PC-3 (cell line): ENCODE results near the gene PFKFB2. TPM values are rescaled to one million over a fixed set of nuclear protein-coding genes. Genes with fewer than 3 reads are reported as not detected.
A peak's percentile ranks its signal among the peaks of the same experiment; 100 is the strongest.

Experiments
- ATAC-seq: fragments of 200-7000 bp; cut with Tn5 transposase; 2 replicates; pipeline ENCODE4 v1.9.1; 2020; ENCODE audit warnings: mild to moderate bottlenecking, moderate library complexity
- BruUV-seq: library from RNA; stranded (reverse); fragments of 400-500 nt; replicated peaks from 2 replicates; lab custom pipeline; 2021; lab: Mats Ljungman, UMichigan
- CTCF ChIA-PET: fragments of 300-600 bp; sonication (Branson Sonifier 250); formaldehyde crosslinking; loops from one replicate; lab custom pipeline; 2022; ENCODE audit warnings: antibody characterized with exemption; lab: Charles Lee
- POLR2A ChIA-PET: fragments of 300-600 bp; sonication (Branson Sonifier 250); formaldehyde crosslinking; loops from one replicate; lab custom pipeline; 2022; ENCODE audit warnings: antibody characterized with exemption; ENCODE audit not compliant: unreplicated experiment; lab: Charles Lee
- DNase-seq: peaks from one replicate; pipeline ENCODE4 v3.0.0-alpha.2; 2015
- H2AFZ ChIP-seq: fragments of 300-600 bp; sonication (generic); 2 replicates; pipeline ENCODE4 v1.6.0; 2016; ENCODE audit warnings: antibody characterized with exemption, low read length
- H3F3A ChIP-seq: fragments of 300-600 bp; sonication (generic); one replicate; pipeline ENCODE4 v1.6.0; 2017; ENCODE audit warnings: antibody characterized with exemption, low read length, control low read depth, mild to moderate bottlenecking; ENCODE audit not compliant: unreplicated experiment
- H3K27ac ChIP-seq: fragments of 300-600 bp; sonication (generic); 2 replicates; pipeline ENCODE4 v1.5.1; 2016; ENCODE audit warnings: mild to moderate bottlenecking, low read length
- H3K27me3 ChIP-seq: fragments of 300-600 bp; sonication (generic); 2 replicates; pipeline ENCODE4 v1.6.1; 2016; ENCODE audit warnings: low read length, mixed read lengths
- H3K36me3 ChIP-seq: fragments of 300-600 bp; sonication (generic); 2 replicates; pipeline ENCODE4 v1.6.1; 2016; ENCODE audit warnings: low read depth, mixed run types, low read length, mixed read lengths
- H3K4me1 ChIP-seq: fragments of 300-600 bp; sonication (generic); 2 replicates; pipeline ENCODE4 v1.5.1; 2016; ENCODE audit warnings: low read length; ENCODE audit not compliant: insufficient read depth
- H3K4me2 ChIP-seq: fragments of 300-600 bp; sonication (generic); 2 replicates; pipeline ENCODE4 v1.6.0; 2016; ENCODE audit warnings: low read length
- H3K4me3 ChIP-seq: fragments of 300-600 bp; sonication (generic); 2 replicates; pipeline ENCODE4 v1.5.1; 2016; ENCODE audit warnings: mild to moderate bottlenecking, low read length, mixed read lengths
- H3K79me2 ChIP-seq: fragments of 300-600 bp; sonication (generic); 2 replicates; pipeline ENCODE4 v1.6.1; 2017; ENCODE audit warnings: low read length, mixed read lengths
- H3K9ac ChIP-seq: fragments of 300-600 bp; sonication (generic); 2 replicates; pipeline ENCODE4 v1.6.0; 2016; ENCODE audit warnings: mild to moderate bottlenecking, low read length
- H3K9me2 ChIP-seq: fragments of 300-600 bp; sonication (generic); replicated peaks from 2 replicates; pipeline ENCODE4 v1.6.1; 2016; ENCODE audit warnings: mixed run types, low read length, mixed read lengths
- H3K9me3 ChIP-seq: fragments of 300-600 bp; sonication (generic); 2 replicates; pipeline ENCODE4 v1.6.1; 2016; ENCODE audit warnings: low read length, mixed read lengths
- H4K20me1 ChIP-seq: fragments of 300-600 bp; sonication (generic); 2 replicates; pipeline ENCODE4 v1.6.1; 2016; ENCODE audit warnings: low read length, mixed read lengths
- EZH2 ChIP-seq: fragments of 300-600 bp; sonication (generic); IDR thresholded peaks from one replicate; pipeline ENCODE4 v1.6.1; 2017; ENCODE audit warnings: antibody characterized with exemption, mild to moderate bottlenecking, low read length; ENCODE audit not compliant: unreplicated experiment
- EZH2phosphoT487 ChIP-seq: fragments of 300-600 bp; sonication (generic); IDR thresholded peaks from 2 replicates; pipeline ENCODE4 v1.6.1; 2018; ENCODE audit warnings: mild to moderate bottlenecking, antibody characterized with exemption, low read length, borderline replicate concordance
- intact Hi-C: fragments of 100-400 bp; cut with micrococcal nuclease; formaldehyde crosslinking; loops from 2 replicates; pipeline ENCODE4 v1.9.0; 2023
- total RNA-seq: library from RNA; depleted of rRNA; stranded (reverse); fragments of >200 nt; gene quantifications from 2 replicates; pipeline ENCODE4 v1.2.3, GENCODE V29; 2014
- TF ChIP-seq, protein P1 (sequence below): fragments of 300-600 bp; sonication (generic); conservative IDR thresholded peaks from 2 replicates; pipeline ENCODE4 v1.5.1; 2017; ENCODE audit warnings: antibody characterized with exemption, low read depth, mild to moderate bottlenecking, low read length

Gene PFKFB2
- total RNA-seq, 1 experiment from 2014 or later: 48.6 TPM

GRCh38 chr1:207093944-207094343 lies 40.9 kb downstream of the PFKFB2 start:
- Histone ChIP-seq H3K9me2 (no peaks in the 10 kb centered on the region), H3K27me3 (0 out of 2 replicates have a peak, but pooled peaks cover 12% of the 10 kb centered on the region), H3K79me2 (no peaks in the 10 kb centered on the region), H3K4me1 (peaks cover 9% of the 10 kb centered on the region), H2AFZ (no peak overlapping the region), H3K4me2 (no peak overlapping the region), H3K27ac (no peak overlapping the region), H3K9ac (no peak overlapping the region), H3F3A (no peaks in the 10 kb centered on the region), H3K9me3 (no peaks in the 10 kb centered on the region), H4K20me1 (no peaks in the 10 kb centered on the region), H3K4me3 (no peak overlapping the region), H3K36me3 (no peaks in the 10 kb centered on the region)
- TF ChIP-seq EZH2 (no peak), EZH2phosphoT487 (no peak)
- TF ChIP-seq, protein P1, sequence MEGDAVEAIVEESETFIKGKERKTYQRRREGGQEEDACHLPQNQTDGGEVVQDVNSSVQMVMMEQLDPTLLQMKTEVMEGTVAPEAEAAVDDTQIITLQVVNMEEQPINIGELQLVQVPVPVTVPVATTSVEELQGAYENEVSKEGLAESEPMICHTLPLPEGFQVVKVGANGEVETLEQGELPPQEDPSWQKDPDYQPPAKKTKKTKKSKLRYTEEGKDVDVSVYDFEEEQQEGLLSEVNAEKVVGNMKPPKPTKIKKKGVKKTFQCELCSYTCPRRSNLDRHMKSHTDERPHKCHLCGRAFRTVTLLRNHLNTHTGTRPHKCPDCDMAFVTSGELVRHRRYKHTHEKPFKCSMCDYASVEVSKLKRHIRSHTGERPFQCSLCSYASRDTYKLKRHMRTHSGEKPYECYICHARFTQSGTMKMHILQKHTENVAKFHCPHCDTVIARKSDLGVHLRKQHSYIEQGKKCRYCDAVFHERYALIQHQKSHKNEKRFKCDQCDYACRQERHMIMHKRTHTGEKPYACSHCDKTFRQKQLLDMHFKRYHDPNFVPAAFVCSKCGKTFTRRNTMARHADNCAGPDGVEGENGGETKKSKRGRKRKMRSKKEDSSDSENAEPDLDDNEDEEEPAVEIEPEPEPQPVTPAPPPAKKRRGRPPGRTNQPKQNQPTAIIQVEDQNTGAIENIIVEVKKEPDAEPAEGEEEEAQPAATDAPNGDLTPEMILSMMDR: no peak
- no peak for ATAC-seq
- intact Hi-C loops: loop anchor here (5.0 kb wide), 1 partner anchor 68 kb away; no protein-coding TSS in a partner anchor
- no TSS peak for BruUV-seq
- DNase-seq: no peak
- ChIA-PET CTCF (no interaction called here), POLR2A (interaction anchor here (0.6 kb wide), 1 partner anchor 227 kb away, joined by 9 read pairs; no protein-coding TSS in a partner anchor)

DNA sequence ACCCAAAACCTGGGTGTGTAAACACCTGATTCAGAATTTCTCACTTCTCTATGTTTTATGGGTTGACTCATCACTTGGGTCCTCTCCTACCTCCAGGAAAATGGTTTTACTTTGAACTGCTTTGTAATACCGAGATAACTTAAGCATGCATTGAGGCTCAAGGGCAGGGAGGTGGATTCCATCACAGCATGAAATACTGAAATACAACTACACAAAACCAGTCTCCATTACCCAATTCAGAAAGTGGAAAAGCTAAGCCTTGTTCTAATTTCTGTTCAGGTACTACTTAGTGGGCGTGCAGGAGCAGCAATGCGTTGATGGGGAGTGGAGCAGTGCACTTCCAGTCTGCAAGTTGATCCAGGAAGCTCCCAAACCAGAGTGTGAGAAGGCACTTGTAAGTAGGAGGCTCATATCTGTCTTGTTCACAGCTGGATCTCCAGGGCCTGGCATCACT lies 44.8 kb downstream of the PFKFB2 start:
- no peaks in the 10 kb centered on the region for H3K9me2 ChIP-seq
- H3K4me2 ChIP-seq: peak overlapping the region; percentile 14; the same call in 1 of the 2 replicates
- H2AFZ ChIP-seq: no peak overlapping the region
- no peak overlapping the region for H3K27ac ChIP-seq
- no TSS peak for BruUV-seq
- H3F3A ChIP-seq: no peaks in the 10 kb centered on the region
- no peaks in the 10 kb centered on the region for H3K36me3 ChIP-seq
- peaks cover 9% of the 10 kb centered on the region for H3K4me1 ChIP-seq
- DNase-seq: peak; percentile 89
- H3K27me3 ChIP-seq: peaks cover 12% of the 10 kb centered on the region
- CTCF ChIA-PET: no interaction called here
- ATAC-seq: peak; percentile 93
- no peaks in the 10 kb centered on the region for H3K9me3 ChIP-seq
- H3K79me2 ChIP-seq: no peaks in the 10 kb centered on the region
- TF ChIP-seq, protein P1: no peak
- TF ChIP-seq EZH2: no peak
- no peak for TF ChIP-seq EZH2phosphoT487
- H3K9ac ChIP-seq: no peak overlapping the region
- H4K20me1 ChIP-seq: no peaks in the 10 kb centered on the region
- intact Hi-C loops: no loop called here
- POLR2A ChIA-PET: no interaction called here
- H3K4me3 ChIP-seq: no peak overlapping the region

DNA sequence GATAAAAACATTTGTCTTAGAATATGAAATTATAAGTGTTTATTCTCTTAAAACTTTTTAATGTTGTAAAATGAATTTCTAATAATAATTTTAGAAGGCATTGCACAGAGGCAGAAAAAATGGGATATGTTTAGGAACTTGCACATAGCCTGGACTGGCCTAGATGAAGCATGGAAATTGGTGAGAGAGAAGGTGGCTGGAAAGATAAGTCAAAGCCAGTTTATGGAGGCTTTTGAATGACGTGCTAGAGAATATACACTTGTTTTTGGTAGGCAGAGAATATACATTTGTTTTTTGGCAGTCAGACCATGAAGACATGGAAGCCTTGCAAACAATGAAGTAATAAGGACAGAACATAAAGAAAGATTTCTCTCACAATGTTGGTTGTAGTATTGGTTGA lies 48.6 kb downstream of the PFKFB2 start:
- POLR2A ChIA-PET: interaction anchor here (0.7 kb wide), 1 partner anchor 193 kb away, joined by 5 read pairs; no protein-coding TSS in a partner anchor
- peaks cover 9% of the 10 kb centered on the region for H3K4me1 ChIP-seq
- intact Hi-C loops: no loop called here
- H4K20me1 ChIP-seq: no peaks in the 10 kb centered on the region
- H3K4me3 ChIP-seq: no peak overlapping the region
- no TSS peak for BruUV-seq
- H2AFZ ChIP-seq: no peak overlapping the region
- CTCF ChIA-PET: no interaction called here
- H3K27ac ChIP-seq: no peak overlapping the region
- DNase-seq (no peak), ATAC-seq (no peak)
- H3K9ac ChIP-seq: no peak overlapping the region
- no peaks in the 10 kb centered on the region for H3K36me3 ChIP-seq
- peaks cover 36% of the 10 kb centered on the region for H3K27me3 ChIP-seq
- H3K9me2 ChIP-seq: no peaks in the 10 kb centered on the region
- no peak overlapping the region for H3K4me2 ChIP-seq
- H3K79me2 ChIP-seq: no peaks in the 10 kb centered on the region
- no peaks in the 10 kb centered on the region for H3F3A ChIP-seq
- H3K9me3 ChIP-seq: no peaks in the 10 kb centered on the region
- TF ChIP-seq EZH2phosphoT487 (no peak), EZH2 (no peak)
- TF ChIP-seq, protein P1: no peak
